NCI-H2081 treated with DMSO at 0.1 percent for 48 hours (cell line): ENCODE results near the gene OCRL.

Source experiments
- DNase-seq: peaks from one replicate; lab custom pipeline; 2025; lab: John Stamatoyannopoulos, UW

The OCRL gene

DNA sequence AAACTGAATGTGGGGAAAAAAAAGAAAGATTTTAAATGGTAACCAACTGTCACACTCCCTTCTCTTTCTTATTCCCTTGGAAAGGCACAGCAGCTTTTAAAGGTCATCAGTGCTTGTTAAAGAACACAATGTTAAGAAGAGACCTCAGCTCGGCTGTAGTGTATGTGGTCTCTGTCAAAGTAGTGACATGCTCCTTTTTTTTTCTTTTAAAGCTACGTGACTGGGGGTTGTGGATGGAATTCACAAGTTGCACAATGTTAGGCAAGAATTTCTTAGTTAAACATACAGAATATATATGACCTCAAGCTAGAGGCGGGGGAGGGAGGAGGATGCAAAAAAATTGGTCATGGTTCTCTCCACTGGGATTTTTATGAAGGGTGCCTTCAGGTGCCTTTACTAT, 45.6 kb downstream of the OCRL start:
- DNase-seq, result no peak

DNA sequence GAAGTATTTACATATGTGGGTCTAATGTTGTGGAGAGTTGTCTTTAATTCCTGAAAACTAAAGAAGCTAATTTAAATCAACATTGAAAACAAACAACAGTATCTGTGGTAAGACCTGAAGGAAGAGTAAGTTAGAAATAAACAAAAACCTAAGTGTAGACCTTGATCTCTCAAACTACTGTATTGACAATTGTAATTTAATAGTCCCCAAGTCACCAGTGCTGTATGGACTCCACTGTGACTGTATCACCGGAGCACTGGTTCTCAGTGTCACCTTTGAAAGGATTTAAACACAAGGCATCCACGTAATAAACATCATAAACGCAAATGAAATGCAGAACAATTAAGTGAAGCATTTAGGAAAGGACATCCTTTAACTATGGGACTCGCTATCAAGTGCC, 46.4 kb downstream of the OCRL start:
- no peak for DNase-seq

DNA sequence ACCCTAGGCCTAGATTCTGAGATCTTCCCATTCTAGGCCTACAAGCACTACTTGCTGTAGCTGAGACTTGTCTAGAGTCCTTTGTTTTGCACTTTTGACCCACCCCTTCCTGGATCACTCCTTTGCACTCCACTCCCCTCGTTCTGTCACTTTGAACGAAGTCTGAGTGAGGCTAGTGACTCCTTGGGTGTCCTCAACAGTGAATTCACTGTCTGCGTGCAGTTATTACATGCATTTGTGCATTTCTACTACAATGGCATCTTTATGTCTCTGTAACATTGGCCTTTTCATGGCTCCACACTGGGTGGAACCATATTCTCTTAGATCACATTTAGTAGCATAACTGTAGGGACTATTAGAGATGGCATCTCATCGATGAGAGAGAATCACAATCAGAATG, 50.5 kb downstream of the OCRL start:
- no peak for DNase-seq

DNA sequence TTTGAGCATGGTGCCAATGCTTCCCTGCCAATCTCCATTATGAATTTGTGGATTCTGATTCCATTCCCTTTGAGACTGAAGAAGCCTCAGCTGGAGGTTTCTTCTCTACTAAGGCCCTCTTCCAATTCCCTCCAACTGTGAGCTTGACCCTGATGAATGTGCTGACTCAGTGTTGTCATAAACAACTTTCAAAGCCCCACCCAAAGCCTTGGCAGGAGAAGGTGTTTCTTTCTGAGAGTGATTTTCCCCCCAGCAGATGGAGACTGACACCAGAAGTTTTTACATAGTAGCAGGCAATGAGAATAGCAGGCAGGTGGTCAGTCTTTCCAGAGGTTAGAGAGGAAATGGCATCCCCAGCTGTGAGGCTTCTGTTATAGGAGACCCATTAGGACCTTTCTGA, 53.1 kb downstream of the OCRL start:
- no peak for DNase-seq

DNA sequence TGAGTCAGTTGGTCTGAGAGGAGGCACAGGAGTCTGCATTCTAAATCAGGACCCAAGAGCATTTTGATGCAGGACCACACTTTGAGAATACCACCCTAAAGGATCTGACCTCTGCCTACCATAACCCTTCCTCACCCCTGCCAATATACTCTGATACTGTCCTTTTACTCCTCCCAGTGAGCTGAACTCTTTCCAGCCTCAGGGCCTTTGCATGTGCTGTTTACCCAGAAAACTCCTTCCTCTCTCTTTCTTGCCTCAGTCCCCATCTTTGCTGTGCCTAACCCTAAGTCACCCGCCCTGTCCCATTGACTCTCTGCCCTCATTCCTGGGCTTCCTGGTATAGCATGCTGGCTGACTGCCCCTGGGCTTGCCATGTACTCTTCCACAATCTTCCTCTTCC, 54.7 kb downstream of the OCRL start:
- no peak for DNase-seq

DNA sequence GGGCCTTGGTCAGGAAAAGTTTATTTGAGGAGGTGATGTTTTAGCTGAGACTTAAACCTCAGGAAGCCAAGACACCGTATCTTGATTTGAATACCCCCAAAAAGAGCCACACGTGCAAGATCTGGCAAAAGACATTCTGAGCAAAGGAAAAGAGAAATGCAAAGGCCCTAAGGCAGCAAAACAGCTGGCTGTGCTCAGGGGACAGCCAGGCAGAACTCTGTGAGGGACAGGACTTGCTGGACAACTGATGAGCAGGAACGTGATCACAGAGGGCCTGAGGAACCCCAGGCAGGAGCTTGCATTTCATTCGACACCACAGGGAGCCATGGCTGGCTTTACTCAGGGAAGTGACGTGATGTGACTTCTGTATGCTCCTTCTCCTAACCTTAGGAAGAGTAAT, 56.0 kb downstream of the OCRL start:
- no peak for DNase-seq

DNA sequence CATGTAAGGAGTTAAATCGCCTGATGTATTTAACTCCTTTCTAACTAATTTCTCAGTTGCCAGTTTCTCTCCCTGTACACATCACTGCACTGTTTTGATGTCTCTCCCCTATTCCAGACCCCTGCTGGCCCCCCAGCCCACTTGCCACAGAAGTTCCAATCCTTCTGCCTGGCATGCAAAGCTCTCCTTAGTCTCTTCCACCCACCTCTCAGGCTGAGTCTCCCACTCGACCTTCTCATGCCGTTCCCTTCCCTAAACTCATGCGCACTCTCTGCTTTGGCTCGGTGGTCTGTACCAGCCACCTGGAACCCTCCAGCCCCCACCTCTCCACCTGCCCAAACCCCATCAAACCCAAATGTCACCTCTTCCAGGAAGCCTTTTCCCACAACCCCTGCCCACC, 57.8 kb downstream of the OCRL start:
- no peak for DNase-seq

DNA sequence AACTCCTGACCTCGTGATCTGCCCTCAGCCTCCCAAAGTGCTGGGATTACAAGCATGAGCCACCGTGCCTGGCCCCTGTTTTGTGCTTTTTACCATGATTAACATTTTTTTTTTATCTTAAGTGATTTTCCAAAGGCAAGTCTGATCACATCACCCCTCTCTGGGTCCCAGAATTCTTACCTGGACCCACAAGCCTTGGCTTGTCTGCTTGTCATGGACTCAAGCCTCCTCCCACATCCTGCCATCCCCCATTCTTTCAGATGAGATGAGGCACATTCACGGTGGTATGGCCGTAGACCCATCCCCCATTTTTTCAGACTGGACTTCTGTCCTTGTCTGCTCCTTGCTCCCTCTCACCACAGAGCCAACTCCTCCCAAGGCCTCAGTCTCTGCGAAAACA, 59.4 kb downstream of the OCRL start:
- DNase-seq, result no peak

DNA sequence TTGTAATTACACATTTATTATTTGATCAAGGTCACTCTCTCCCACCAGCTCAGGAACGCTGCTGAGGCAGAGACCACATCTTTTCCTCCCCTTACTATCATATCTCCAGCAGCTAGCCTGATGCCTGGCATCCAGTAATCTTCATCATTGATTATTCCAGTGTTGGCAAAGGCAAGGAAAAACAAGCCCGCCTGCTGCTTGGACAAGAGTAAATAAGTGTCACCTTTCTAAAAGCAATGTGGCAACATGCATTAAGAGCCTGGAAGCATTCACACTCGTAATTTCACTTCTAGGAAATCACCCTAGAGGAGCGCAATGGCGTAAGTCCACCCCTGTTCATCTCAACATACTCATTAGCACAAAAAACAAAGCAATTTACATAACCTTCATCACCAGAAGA, 59.9 kb downstream of the OCRL start:
- no peak for DNase-seq

DNA sequence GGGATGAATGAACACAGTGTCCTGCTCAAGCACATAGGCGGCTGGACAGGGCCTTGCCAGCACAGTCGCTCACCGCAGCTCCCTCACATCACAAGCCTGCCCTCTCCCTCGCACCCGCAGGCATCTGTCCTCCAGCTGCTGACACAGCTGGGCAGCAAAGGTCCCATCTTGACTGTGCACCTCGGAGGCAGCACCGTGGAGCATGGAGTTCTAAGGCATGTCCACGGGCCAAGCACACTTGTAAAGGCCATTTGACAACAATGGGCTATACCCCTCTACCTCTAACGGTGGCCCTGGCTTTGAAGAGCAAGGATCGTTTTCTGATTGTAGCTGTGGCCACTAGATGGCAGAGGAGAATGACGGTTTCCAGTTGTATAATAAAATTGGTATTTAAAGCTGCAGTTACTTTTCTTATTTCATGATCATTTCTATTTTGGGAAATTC, 60.9 kb downstream of the OCRL start:
- DNase-seq, result no peak

DNA sequence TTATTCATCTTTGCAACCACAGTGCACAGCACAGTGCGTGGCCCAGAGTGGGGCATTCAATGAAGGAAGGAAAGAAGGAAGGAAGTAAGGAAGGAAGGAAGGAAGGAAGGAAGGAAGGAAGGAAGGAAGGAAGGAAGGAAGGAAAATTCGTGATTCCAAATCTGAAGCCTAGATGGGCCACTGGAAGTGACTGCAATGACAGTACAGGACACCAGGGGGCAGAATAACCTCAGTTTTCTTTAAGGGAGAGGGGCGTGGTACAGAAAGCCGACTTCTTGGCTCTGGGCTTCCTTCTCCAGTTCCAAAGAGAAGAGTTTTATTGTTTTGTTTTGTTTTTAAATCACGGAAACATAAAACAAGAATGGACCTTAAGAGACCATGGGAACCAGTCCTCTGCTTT, 66.9 kb downstream of the OCRL start:
- no peak for DNase-seq

DNA sequence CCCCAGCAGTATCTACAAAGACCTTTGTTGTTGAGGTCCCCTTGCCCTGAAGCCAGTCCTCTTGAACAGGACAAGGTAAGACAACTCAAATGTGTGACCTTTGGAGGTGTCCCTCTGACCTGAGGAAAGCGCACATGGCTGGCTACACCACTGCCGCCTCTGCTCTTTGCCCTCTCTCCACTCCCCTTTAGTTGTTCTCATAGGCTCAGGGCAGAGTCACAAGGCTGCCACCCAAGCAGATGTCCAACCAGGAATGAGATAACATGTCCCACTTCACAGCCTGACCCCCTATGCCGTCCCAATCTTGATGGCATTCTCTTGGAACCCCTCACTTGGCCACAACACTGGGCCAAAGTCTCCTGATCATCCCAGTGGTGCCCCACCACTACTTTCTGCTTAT, 68.4 kb downstream of the OCRL start:
- DNase-seq, result no peak

DNA sequence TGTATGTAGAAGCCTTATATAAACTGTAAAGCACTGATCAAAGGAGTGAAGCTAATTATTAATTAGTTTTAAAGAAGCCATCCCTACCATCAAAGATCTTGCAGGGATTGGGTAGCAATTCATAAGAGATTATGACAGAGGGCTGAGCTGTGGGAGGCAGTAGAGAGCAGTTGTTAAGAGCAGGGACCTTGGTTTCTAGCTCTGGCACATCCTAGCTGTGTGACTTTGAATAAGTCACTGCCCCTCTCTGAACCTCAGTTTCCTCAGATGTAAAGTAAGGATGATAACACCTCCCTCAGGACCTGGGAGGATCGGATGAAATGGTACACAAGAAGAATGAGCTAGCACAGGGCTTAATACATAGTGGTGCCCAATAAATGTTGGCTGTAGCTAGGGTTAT, 69.3 kb downstream of the OCRL start:
- no peak for DNase-seq

DNA sequence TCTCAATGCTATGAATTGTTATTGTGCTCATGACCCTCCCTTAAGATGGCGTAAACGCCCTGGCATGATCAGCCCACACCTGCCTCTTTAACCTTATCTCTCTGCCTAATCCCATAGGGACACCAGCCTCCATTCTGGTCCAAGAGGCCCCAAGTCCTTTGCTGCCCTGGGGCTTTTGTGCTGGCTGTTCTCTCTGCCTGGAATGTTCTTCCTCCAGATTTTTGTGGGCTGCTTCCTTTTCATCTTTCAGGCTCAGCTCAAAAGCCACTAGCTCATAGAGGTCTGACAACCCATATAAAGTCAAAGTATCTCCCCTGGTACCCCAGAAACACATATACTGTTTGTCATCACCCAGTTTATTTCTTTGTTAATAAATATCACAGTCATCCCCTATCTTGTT, 72.3 kb downstream of the OCRL start:
- DNase-seq, result no peak

DNA sequence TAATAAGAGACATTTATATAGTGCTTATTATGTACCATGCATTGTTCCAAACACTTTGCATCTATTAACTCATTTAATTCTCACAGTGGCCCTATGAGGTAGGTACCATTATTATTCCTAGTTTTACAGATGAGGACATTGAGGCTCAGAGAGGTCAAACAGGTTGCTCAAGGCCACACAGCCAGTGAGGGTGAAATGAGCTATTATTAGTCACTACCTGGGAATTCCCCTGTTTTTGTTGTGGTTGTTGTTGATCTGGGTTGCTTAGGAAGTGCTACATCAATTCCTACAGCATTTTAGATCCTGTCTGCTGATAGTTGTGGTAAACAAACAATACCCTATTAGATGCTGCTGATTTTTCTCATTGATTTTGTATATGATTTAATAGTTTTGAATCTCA, 73.5 kb downstream of the OCRL start:
- no peak for DNase-seq

DNA sequence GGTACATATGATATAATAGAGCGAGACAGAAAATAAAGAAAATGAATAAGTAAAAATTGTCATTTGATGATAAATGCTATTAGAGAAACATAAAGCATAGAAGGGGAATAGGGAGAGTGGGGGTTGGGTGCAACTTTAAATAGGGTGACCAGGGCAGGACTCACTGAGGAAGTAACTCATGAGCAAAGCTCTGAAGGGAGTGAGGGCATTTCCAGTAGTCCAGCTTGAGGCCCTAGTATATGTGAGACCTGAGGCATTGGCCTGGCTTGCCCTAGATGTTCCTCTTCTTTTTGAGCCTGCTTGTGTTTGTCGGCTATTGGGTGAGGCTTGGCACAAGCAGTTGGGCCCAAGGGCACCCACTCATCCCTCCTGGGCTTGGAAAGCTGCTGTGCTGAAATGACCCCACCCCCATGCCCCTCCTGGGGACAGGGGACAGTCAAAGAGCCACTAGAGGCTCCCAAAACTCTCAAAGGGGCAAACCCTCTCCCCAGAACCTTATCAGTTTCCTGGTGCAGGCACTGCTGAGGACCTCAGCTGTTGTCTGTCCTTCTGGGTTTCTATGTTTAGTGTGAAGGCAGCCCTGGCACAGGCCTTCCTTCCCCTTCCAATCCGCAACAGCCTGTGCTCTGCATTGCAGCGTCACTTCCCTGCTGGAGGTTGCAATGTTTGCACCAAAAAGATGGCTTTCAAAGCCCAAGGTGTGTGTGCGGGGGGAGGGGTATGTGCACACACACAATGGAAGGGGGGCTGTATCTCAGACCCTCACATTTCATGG, 74.6 kb downstream of the OCRL start:
- DNase-seq, result no peak

DNA sequence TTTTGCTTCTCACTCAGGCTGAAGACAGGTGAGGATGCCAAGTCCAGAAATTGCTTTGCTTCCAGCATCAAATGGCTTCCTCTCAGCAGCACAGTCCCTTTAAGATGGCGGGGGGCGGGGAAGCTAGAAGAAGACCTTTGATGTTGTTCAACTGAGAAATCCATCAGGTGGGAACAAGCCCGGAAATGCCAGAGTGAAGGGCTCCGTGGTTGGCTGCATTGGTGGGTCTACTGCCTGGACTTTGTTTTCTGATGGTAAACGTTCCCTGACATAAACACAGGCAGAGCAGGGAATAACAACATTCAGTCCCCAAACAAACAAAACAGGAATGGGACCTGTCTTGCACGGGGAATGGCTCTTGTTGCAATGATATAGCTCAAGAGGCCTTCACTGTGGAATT, 77.4 kb downstream of the OCRL start:
- DNase-seq, result no peak

DNA sequence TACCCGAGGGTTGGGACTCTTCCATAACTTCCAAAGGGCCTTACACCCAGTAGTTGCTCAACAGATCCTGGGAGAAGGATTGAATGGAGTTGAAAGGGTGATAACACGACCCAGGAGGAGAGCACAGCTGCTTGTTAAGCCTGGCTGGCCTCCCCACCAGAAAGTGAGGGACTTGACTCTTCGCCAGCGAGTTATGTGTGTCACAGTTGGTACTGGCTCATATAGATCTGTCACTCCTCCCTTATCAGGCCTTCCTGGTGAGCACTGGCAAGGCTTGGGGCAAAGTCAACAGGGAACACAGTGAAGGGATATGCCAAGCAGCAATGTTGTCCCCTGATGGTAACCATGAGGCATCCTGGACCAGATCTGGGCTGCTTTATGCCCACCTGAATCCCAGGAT, 78.9 kb downstream of the OCRL start:
- no peak for DNase-seq

DNA sequence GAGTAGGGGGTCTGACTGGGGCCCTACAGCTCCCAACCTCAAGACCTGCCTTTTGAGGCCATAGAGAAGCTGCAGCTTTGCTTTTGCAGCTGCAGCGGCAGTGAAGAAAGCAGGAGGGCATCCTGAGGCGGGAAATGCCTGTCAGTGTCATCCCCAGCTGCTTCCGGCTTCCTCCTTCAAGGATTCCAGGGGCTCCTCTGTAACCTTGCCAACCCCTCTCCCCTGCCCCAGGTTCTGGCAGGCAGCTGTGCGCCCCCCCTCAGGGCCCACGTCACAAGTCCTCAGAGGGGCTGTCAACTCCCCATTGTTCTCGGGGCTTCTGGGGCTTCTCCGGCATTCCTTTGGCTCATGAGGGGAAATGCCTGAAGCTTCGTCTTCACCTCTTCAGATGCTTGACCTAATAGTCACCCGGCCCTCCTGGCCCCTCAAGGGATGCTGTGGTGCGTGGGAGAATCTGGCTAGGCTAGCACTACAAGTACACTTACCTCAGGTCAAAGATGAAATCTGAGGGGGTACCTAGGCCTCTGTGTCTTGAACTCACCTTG, 82.8 kb downstream of the OCRL start:
- DNase-seq, result no peak

DNA sequence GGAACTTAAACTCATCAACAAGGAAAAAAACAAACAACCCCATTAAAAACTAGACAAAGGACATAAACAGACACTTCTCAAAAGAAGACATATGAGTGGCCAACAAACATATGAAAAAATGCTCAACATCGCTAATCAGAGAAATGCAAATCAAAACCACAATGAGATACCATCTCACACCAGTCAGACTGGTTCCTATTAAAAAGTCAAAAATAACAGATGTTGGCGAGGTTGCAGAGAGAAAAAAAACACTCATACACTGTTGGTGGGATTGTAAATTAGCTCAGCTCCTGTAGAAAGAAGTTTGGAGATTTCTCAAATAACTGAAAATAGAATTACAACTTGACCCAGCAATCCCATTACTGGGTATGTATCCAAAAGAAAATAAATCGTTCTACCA, 86.0 kb downstream of the OCRL start:
- no peak for DNase-seq

DNA sequence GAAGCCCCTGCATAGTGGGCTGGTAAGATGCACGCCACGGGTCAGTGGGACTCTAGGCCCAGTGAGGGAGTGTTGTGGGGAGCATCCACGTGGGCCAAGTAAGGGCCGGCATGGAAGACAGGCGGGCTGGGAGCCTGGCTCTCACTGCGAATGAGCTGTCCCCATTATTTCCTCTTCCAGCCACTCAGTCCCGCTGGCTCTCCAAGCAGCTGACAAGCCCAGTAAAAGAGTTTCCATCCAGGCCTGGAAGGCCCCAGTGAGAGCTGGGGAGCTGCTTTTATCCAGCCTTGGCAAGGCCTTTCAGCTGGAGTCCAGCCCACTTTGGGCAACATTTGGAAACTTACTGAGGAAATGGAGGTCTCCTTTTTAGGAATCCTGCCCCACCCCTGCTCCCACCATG, 89.8 kb downstream of the OCRL start:
- no peak for DNase-seq

DNA sequence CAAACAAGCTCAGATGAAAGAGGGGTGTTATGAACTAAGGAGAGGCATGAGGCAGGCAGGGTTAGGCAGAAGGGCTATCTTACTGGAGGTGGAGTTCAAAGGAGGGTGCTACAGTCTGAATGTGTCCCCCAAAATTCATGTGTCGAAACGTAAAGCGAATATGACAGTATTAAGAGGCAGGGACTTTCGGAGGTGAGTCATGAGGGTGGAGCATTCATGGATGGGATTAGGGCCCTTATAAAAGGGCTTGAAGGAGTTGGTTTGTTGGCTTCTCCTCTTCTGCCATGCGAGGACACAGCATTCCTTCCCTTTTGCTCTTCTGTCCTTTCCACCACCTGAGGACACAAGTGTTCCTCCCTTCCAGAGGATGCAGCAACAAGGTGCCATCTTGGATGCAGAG, 91.8 kb downstream of the OCRL start:
- DNase-seq, result no peak

DNA sequence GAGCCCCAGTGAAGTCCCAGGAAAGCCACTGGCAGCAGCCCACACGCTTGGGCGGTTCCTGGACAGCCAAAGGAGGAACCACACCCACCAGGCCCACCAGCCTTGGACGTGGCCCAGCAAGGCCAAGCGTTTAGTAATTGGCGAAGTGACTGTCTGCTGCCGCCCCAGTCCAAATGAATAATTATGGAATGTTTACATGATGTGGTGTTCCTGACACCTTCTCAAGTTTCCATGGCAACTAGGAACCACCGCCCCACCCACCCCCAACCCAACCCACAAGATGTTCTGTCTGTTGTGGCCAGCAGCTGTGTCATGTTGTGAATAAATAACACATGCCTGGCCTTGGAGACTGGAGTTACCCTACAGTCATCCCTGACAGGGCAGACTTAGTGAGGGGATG, 92.4 kb downstream of the OCRL start:
- no peak for DNase-seq

DNA sequence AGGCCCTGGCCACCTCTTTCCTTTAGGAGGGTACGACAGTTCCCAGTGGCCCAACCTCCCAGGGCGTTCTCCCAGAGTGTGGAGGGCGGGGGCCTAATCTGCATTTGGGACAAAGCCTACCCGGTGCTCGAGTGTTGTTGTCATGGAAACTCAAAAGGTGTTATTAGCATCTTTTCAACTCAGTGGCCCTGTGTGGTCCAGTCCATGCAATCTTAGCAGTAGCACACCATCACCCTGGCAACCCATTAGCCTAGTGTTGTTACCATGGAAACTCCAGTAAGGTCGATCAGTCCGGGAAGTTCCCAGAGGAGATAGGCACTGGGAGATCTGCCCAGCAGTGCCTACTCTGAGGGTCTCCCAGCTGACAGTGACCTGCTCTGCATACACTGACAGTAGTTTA, 94.5 kb downstream of the OCRL start:
- DNase-seq, result no peak
